Hepatocyte (in vitro differentiated cells): ENCODE data around the gene SUCLG2.

Experiments
- EZH2 ChIP-seq: fragments of 200-600 bp; sonication (generic); IDR thresholded peaks from 2 replicates; pipeline ENCODE4 v1.6.1; 2016; ENCODE audit warnings: antibody characterized with exemption, mild to moderate bottlenecking, borderline replicate concordance
- TF ChIP-seq, protein P1 (sequence below): fragments of 200-600 bp; sonication (generic); IDR thresholded peaks from 2 replicates; pipeline ENCODE4 v1.5.1; 2016; ENCODE audit warnings: antibody characterized with exemption, mild to moderate bottlenecking; ENCODE audit not compliant: poor library complexity

DNA sequence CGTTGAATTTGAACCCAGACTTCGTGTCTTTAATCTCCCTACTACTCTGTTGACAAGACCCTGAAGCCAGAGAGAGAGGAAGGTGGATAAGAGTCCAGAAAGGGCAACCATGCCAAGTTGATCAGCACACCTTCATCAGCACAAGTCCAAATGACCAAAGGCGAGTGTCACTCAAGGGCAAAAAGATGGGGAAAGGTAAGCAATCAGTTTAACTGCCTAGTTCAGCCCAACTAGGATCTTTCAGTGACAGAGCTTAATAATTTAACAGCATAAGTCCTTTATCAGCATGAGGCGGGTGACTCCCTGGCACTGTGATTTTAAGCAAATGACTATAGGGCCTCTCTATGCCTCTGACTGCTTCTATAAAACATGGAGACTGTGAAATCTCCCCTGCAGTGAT is 6.2 kb downstream of the SUCLG2 start:
- TF ChIP-seq, protein P1, sequence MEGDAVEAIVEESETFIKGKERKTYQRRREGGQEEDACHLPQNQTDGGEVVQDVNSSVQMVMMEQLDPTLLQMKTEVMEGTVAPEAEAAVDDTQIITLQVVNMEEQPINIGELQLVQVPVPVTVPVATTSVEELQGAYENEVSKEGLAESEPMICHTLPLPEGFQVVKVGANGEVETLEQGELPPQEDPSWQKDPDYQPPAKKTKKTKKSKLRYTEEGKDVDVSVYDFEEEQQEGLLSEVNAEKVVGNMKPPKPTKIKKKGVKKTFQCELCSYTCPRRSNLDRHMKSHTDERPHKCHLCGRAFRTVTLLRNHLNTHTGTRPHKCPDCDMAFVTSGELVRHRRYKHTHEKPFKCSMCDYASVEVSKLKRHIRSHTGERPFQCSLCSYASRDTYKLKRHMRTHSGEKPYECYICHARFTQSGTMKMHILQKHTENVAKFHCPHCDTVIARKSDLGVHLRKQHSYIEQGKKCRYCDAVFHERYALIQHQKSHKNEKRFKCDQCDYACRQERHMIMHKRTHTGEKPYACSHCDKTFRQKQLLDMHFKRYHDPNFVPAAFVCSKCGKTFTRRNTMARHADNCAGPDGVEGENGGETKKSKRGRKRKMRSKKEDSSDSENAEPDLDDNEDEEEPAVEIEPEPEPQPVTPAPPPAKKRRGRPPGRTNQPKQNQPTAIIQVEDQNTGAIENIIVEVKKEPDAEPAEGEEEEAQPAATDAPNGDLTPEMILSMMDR, result no peak
- no peak for TF ChIP-seq EZH2
